ENCODE data around the gene ZNF367.
"Not testable (repeated sequence)": the region's sequence is repeated elsewhere in the genome, so short reads cannot be mapped to it uniquely, and the experiment has no call there.

The ZNF367 gene

DNA sequence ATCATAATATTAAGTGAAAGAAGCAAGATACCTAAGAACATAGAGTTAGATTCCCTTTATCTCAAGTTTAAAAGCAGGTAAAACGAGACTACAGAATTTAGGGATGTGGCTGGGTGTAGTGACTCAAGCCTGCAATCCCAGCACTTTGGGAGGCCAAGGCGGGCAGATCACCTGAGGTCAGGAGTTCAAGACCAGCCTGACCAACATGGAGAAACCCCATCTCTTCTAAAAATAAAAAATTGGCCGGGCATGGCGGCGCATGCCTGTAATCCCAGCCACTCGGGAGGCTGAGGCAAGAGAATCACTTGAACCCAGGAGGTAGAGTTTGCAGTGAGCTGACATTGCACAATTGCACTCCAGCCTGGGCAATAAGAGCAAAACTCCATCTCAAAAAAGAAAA lies 56.1 kb downstream of the ZNF367 start:
- not testable (repeated sequence) for DNase-seq (ENCODE audit: low spot score)

DNA sequence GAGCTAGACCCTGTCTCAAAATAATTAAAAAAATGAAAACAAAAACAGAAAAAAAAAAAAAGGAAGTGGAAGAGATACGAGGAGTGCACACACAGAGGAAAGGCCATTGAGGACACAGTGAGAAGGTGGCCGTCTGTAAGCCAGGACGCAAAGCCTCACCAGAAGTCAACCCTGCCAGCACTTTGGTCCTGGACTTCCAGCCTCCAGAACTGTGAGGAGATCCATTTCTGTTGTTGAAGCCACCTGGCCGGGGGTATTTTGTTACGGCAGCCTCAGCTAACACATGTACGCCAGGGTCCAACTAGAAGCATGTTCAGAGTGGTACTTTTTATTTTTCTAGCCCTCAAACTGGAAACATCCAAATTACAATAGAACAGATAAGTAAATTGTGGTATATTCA lies 56.5 kb downstream of the ZNF367 start:
- no peak for DNase-seq (ENCODE audit: low spot score)

DNA sequence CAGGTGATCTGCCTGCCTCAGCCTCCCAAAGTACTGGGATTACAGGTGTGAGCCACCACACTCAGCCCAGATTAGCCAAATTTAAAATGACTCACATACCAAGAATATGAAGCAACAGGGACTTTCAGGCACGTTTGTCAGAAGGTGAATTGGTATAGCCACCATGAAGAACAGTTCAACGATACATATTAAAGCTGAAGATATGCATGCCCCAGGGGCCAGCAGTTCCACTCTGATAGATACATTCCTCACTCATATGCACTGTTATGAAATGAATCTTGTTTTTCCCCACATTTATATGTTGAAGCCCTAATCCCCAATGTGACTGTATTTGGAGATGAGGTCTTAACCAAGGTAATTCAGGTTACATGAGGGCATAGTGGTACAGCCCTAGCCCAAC lies 57.2 kb downstream of the ZNF367 start:
- no peak for DNase-seq (ENCODE audit: low spot score)

DNA sequence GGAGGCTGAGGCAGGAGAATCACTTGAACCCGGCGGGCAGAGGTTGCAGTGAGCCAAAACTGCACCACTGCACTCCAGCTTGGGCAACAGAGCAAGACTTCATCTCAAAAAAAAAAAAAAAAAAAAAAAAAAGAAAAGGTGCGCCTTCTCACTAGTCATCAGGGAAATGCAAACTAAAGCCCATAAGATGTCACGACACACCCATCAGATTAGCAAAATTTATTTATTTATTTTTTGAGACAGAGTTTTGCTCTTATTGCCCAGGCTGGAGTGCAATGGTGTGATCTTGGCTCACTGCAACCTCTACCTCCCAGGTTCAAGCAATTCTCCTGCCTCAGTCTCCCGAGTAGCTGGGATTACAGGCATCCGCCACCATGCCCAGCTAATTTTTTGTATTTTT lies 57.6 kb downstream of the ZNF367 start:
- not testable (repeated sequence) for DNase-seq (ENCODE audit: low spot score)

DNA sequence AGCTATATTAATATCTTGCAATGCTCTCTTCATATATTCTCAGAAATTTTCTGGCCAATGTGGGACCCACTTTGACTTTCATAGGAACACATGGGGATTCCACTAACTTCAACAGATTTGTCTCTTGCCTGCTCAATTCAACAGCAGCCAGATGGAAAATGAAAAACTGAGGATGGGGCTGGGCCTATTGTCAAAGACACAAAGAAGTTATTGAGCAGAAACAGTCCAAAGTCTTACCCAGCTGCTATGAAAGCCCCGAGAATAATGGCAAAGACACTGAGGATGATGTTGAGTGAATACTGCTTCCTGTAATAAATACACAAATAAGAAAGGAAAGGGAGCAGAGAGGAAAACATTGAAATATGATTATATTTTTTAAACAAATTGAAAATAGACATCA lies 67.3 kb downstream of the ZNF367 start:
- no peak for DNase-seq (ENCODE audit: low spot score)

DNA sequence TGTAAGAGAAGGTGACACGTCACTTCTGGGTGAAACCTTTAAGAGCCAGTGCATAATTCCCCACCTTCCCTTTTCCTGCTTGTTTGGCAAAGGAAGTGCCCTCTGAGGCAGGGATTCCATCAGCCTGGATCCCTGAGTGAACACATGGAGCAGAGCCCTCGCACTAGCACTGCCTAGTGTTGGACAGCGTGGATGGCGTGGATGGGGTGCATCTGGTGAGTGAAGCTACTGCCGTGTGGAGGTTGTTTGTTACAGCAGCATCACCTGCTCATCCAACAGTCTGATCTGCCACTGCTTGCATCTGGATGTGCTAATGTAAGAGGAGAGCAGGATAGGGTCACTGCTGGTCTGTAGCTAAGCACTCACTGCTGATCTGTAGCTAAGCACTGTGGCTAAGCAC lies 69.9 kb downstream of the ZNF367 start:
- no peak for DNase-seq (ENCODE audit: low spot score)

DNA sequence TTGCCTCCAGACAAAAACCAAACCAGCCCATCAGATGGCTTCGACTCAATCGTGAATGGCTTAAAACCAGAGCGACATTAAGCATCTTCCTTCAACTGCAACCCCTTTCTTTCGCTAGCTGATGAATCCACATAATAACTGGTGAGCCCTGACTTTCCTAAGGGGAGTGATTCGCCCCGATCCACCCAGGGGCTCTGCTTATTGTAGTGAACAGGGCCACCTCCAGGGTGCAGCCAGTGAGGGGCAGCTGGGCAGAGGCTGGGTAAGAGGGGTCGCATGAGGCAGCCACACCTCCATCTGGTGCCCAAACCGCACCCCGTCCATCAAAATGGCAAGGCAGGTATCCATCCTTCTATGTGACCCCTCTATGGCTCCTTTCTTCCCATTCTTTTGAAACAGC lies 72.6 kb downstream of the ZNF367 start:
- DNase-seq (ENCODE audit: low spot score): no peak

DNA sequence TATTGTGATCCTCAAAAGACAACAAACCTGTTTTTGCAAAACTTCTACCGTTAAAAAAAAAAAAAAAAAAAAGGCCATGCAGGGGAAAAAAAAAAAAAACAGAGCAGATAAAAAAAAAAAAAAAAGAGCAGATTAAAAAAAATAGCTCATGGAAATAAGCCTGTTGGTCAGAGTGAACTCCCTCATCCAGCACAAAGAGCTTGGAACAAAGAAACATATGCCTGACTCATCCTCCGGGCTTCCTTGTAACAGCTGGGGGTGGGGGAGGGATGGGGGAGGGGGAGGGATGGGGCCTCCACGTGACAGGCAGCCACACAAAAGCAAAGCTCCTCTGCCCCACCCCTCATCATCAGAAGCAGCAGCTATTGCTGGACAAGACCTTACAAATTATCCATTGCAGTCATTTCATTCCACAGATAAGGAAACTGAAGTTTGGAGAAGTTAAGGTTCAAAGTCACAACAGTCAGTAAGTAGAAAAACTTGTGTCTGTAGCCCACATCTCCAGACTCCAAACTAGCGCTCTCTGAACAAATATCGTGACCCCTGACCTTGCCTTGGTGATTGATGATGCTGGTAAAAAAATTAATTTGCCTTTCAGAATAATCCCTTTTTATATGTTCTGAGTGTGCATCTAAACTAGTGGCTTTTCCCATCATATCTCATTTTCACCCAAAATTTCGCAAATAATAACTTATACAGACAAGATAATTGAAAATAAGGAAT lies 73.6 kb downstream of the ZNF367 start:
- DNase-seq (ENCODE audit: low spot score): no peak

DNA sequence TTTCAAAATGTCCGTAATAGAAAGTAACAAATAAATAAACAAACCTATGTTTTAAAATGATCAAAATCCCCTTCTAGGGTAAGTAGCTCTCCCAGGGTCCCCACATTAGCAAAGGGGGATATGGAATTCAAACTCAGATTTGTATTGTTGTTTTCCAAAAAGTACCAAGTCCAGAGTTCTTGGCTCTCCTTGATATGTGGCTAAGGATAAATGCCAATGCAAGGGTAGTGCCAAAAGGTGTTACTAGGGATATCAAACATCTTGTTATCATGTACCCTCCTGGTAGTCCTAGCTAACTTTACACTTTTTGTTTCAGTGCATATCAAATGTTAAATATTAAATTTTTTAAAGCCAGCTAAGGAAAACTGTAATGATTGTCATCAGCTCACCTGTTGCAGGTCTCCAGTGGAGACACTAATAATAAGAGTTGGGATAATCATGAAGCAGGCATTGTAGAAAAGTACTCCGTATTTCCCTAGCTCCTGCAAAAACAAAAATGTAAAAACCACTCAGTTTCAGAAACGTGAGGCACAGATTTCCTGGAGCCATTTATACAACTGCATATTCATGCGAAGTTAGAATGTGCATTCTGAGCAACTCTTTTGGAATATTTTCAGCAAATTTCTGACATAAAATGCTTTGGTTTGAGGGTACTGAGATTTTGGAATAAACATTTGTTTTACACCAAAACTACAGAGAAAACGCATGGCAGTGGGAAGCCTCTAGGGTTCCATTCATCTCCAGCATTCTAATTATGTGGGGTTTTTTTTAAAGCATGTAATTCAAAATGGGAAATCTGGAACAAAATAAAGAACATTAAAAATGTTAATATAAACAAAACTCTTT lies 74.4 kb downstream of the ZNF367 start:
- DNase-seq (ENCODE audit: low spot score): no peak

DNA sequence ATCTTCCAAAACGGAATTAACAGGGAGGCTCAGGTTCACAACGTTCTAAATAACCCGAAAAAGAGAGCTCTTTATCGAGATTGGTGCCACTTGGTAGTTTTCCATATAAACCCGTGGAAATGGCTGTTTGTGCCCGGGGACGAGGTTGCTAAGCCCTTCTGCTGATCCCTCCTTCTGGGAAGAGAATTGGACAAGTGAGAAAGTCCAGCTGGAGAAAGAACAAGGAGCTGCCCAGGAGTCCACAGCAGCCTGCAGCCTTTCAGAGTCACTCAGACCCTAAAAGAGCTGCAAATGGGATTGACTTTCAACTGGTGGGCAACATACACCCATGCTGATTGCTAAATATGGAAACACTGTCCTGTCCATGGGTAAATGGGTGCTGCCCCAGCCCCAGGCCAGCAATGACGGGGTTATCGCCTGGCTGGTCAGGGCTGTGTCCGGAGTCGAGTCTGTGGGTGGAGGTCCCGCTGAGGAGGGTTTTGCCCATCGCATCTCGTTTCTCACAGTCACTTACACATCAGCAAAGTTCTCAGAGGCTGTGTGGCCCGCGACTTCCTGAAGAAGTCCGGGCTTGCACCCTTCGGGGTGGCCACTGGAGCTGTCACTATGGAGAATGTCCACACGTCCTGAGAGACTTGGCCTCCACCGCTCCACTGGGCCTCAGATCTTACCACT lies 75.5 kb downstream of the ZNF367 start:
- DNase-seq (ENCODE audit: low spot score): no peak

DNA sequence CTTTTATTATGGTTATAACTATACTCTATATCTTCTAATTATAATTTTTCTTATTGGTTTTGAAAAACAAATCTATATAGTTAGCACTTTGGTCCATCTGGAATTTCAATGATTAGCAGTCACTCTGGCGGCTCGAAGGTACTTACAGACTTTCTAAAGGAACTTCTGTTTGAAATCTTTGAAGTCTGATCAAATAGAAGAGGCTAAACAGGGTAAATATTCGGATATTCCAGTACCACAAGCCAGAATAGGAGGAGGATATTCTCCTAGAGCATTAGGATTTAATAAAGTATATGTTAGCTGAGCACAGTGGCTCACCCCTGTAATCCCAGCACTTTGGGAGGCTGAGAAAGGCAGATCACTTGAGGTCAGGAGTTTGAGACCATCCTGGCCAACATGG lies 77.5 kb downstream of the ZNF367 start:
- no peak for DNase-seq (ENCODE audit: low spot score)

DNA sequence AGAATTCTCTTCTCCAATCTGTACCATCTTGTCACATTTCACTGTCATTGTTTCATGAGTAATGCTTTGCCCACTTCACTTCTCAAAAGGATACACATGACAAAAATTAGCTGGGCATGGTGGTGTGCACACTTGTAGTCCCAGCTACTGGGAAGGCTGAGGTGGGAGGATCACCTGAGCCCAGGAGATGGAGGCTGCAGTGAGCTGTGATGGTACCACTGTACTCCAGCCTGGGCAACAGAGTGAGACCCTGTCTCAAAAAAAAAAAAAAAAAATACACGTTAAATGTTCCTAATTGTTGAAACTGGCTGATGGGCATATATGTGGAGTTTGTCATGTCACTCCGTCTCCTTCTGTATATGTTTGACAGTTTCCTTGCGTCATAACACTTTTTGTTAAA lies 79.9 kb downstream of the ZNF367 start:
- no peak for DNase-seq (ENCODE audit: low spot score)
